Measurements from ENCODE around the gene NRAP. TPM values are rescaled to one million over a fixed set of nuclear protein-coding genes. Genes with fewer than 3 reads are reported as not detected.

The NRAP gene
- total and polyA plus RNA-seq, 2 of the 8 experiments (the other 6 are each of a cell fraction or from before 2014, with no cell fraction given), result not detected

DNA sequence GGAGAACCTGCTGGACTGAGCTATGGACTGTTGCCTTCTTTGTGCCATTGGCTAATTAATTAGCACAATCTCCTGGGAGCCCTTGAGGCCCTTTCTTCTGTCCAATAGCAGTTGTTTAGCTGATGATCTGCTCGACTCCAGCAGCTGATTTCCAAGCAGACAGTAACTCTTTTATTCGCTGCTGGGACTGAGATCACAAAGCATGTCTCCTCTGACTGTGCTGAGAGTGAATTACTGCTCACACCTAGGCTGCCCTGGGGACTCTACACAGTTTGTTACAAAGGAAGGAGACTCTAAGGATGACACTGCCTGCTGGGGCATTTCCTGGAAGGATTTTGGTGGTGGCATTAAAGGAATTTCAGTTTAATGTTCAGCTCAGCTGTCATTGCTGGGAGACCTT lies 47.3 kb upstream of the NRAP start (continued):
- TF ChIP-seq RAD21 (IDR thresholded peaks at IDR 0.05 in 1 of 2, conservative IDR thresholded peaks at IDR 0.05 in 1 of 2; ENCODE audit: low read depth in 2 of 2, low read length in 2 of 2), result no peak
- TF ChIP-seq CREB1 (IDR thresholded peaks at IDR 0.05), result no peak
- TF ChIP-seq SP4 (IDR thresholded peaks at IDR 0.05; ENCODE audit: low read length), result no peak
- TF ChIP-seq BCL11A (IDR thresholded peaks at IDR 0.05; ENCODE audit: low read depth in 2 of 2, low read length in 2 of 2), result no peak
- no peak for TF ChIP-seq JUND (IDR thresholded peaks at IDR 0.05; ENCODE audit: low read length)
- TF ChIP-seq, protein P1, sequence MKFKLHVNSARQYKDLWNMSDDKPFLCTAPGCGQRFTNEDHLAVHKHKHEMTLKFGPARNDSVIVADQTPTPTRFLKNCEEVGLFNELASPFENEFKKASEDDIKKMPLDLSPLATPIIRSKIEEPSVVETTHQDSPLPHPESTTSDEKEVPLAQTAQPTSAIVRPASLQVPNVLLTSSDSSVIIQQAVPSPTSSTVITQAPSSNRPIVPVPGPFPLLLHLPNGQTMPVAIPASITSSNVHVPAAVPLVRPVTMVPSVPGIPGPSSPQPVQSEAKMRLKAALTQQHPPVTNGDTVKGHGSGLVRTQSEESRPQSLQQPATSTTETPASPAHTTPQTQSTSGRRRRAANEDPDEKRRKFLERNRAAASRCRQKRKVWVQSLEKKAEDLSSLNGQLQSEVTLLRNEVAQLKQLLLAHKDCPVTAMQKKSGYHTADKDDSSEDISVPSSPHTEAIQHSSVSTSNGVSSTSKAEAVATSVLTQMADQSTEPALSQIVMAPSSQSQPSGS (IDR thresholded peaks at IDR 0.05; ENCODE audit: low read length), result no peak
